Airway epithelial cell (primary cell): ENCODE results near the gene TIMM13. TPM values are rescaled to one million over a fixed set of nuclear protein-coding genes. Genes with fewer than 3 reads are reported as not detected.

Source experiments
- total RNA-seq: library from RNA; depleted of rRNA; stranded (reverse); fragments of >200 nt; gene quantifications from 2 replicates; pipeline ENCODE4 v1.2.3, GENCODE V29; 2015

Gene TIMM13
- total RNA-seq, result 85.9 and 108 TPM in 2 replicates

GRCh38 chr19:2427429-2428320 lies at the start of gene TIMM13:
TIMM13 (minus strand) TSS chr19:2427586; CDS start chr19:2427533, 53 bp downstream.

GRCh38 chr19:2475702-2476450 lies 48.5 kb upstream of the TIMM13 start, which contains the start of gene GADD45B:
GADD45B (plus strand) TSS chr19:2476127; CDS start chr19:2476359, 232 bp downstream.

Other genes starting within 250 kb of the TIMM13 start
- gene PLEKHJ1, start 191.3 kb downstream of the TIMM13 start, total RNA-seq, result 83.1 and 83.5 TPM in 2 replicates
- gene SF3A2, start 190.8 kb downstream of the TIMM13 start, total RNA-seq, result 35.6 and 65.5 TPM in 2 replicates
- 0.35 and 2.1 TPM in 2 replicates for gene AMH, start 178.3 kb downstream of the TIMM13 start, total RNA-seq
- not detected in 2 replicates for gene JSRP1, start 171.2 kb downstream of the TIMM13 start, total RNA-seq
- gene PEAK3, start 145.4 kb downstream of the TIMM13 start, total RNA-seq, result not detected in 2 replicates
- gene LINGO3, start 119.4 kb downstream of the TIMM13 start, total RNA-seq, result not detected in 2 replicates
- gene LSM7, start 99.0 kb downstream of the TIMM13 start, total RNA-seq, result 318 and 382 TPM in 2 replicates
- 22.9 and 26.2 TPM in 2 replicates for gene SPPL2B, start 98.9 kb downstream of the TIMM13 start, total RNA-seq
- 0.05 TPM in 1 of 2 replicates, not detected in the other for gene TMPRSS9, start 67.3 kb downstream of the TIMM13 start, total RNA-seq
- gene LMNB2, start 29.4 kb upstream of the TIMM13 start, total RNA-seq, result 141 and 154 TPM in 2 replicates
- 25.6 and 32.0 TPM in 2 replicates for gene GADD45B, start 48.5 kb upstream of the TIMM13 start, total RNA-seq